Hematopoietic multipotent progenitor cell (in vitro differentiated cells): Measurements from ENCODE around the gene PRDX3. TPM values are rescaled to one million over a fixed set of nuclear protein-coding genes. Genes with fewer than 3 reads are reported as not detected.
"Not testable (repeated sequence)": the region's sequence is repeated elsewhere in the genome, so short reads cannot be mapped to it uniquely, and the experiment has no call there.

Source experiments
- DNase-seq, 3 donors: peaks; one replicate each; pipeline ENCODE4 v3.0.0-alpha.2; 2011 to 2015; ENCODE audit warnings: low read depth in 2 of 3, low spot score in 2 of 3
- total RNA-seq: library from RNA; depleted of rRNA; stranded (reverse); fragments of >200 nt; gene quantifications from one replicate; pipeline ENCODE4 v1.2.3, GENCODE V29; 2012

The PRDX3 gene
- total RNA-seq, 1 donor, result 71.9 TPM

- peak; percentile 92 to 97 (median 94) for DNase-seq
These were observed 28.7 kb upstream of the PRDX3 start, which contains the start of gene GRK5 for GRCh38 chr10:119207366-119207666. GRK5 (plus strand) TSS chr10:119207571; CDS start chr10:119207918, 347 bp downstream.

GRCh38 chr10:119206603-119207365 lies 28.2 kb upstream of the PRDX3 start:
- DNase-seq, result peak; percentile 58 to 79 (median 74)

- peak in 1 of 3 donors; percentile 40 for DNase-seq
These were observed 27.4 kb upstream of the PRDX3 start for GRCh38 chr10:119205894-119206602.

- no peak for DNase-seq
These were observed 24.4 kb upstream of the PRDX3 start for GRCh38 chr10:119203006-119203405.

GRCh38 chr10:119201233-119201632 lies 22.6 kb upstream of the PRDX3 start:
- no peak for DNase-seq

GRCh38 chr10:119199231-119199992 lies 20.8 kb upstream of the PRDX3 start:
- DNase-seq, result peak in 2 of 3 donors; percentile 72 to 83

GRCh38 chr10:119198438-119198837 lies 19.8 kb upstream of the PRDX3 start:
- DNase-seq, result peak in 2 of 3 donors; percentile 41 to 52

GRCh38 chr10:119197921-119198320 lies 19.3 kb upstream of the PRDX3 start:
- no peak for DNase-seq

GRCh38 chr10:119191881-119192280 lies 13.3 kb upstream of the PRDX3 start:
- no peak for DNase-seq

GRCh38 chr10:119190954-119191785 lies 12.6 kb upstream of the PRDX3 start:
- peak in 2 of 3 donors; percentile 37 to 63 for DNase-seq

- DNase-seq, result no peak
These were observed 11.7 kb upstream of the PRDX3 start for GRCh38 chr10:119190353-119190752.

- peak in 2 of 3 donors; percentile 78 to 80 for DNase-seq
These were observed 11.2 kb upstream of the PRDX3 start for GRCh38 chr10:119189811-119190282.

- no peak for DNase-seq
These were observed 5.2 kb upstream of the PRDX3 start for GRCh38 chr10:119183664-119184412.

GRCh38 chr10:119180850-119181400 lies 2.3 kb upstream of the PRDX3 start:
- DNase-seq, result not testable (repeated sequence)

GRCh38 chr10:119177708-119178371 lies 772 bp downstream of the PRDX3 start:
- DNase-seq, result no peak

- no peak for DNase-seq
These were observed 2.4 kb downstream of the PRDX3 start for GRCh38 chr10:119176166-119176565.

GRCh38 chr10:119174109-119174508 lies 4.5 kb downstream of the PRDX3 start:
- no peak for DNase-seq

GRCh38 chr10:119167041-119167440 lies 11.6 kb downstream of the PRDX3 start:
- no peak for DNase-seq

- no peak for DNase-seq
These were observed 12.0 kb downstream of the PRDX3 start for GRCh38 chr10:119166564-119166963.
